ENCODE measurements around the gene LINC00305.

Gene LINC00305

GRCh38 chr18:64032312-64032711 is 116.6 kb downstream of the LINC00305 start:
- H3K4me3 Mint-ChIP-seq: no peak overlapping the region
- peaks cover 16 to 26% of the 10 kb centered on the region in 2 donors for H3K4me1 Mint-ChIP-seq
- H3K36me3 Mint-ChIP-seq: peaks cover 2 to 3% of the 10 kb centered on the region in 2 donors
- DNase-seq (no peak), ATAC-seq (replicated peaks) (no peak)
- H3K27me3 Mint-ChIP-seq: peaks cover 8 to 28% of the 10 kb centered on the region in 2 donors
- H3K9me3 Mint-ChIP-seq: peaks cover 1 to 3% of the 10 kb centered on the region in 2 donors
- H3K27ac Mint-ChIP-seq: no peak overlapping the region

GRCh38 chr18:64031411-64031810 is 117.5 kb downstream of the LINC00305 start:
- peaks cover 1 to 3% of the 10 kb centered on the region in 2 donors for H3K9me3 Mint-ChIP-seq
- peaks cover 4 to 8% of the 10 kb centered on the region in 2 donors for H3K36me3 Mint-ChIP-seq
- ATAC-seq (replicated peaks): no peak
- H3K27ac Mint-ChIP-seq: no peak overlapping the region
- peaks cover 12 to 29% of the 10 kb centered on the region in 2 donors for H3K27me3 Mint-ChIP-seq
- no peak for DNase-seq
- H3K4me3 Mint-ChIP-seq: no peak overlapping the region
- H3K4me1 Mint-ChIP-seq: peaks cover 20 to 35% of the 10 kb centered on the region in 2 donors

Measured in stimulated activated naive B cell treated with anti-CD40 and anti-IgM and Interleukin-4, amounts not matched to agents 10 μg/mL and 1 μg/mL and 100 μg/mL, for 72 hours (primary cell).